Middle frontal gyrus (tissue), 1 donor: Measurements from ENCODE around the gene CACNA2D1.
"Not testable (repeated sequence)": the region's sequence is repeated elsewhere in the genome, so short reads cannot be mapped to it uniquely, and the experiment has no call there.

Source experiments
- DNase-seq: peaks from one replicate; pipeline ENCODE4 v3.0.0-alpha.2; 2015; ENCODE audit warnings: low spot score; ENCODE audit errors: extremely low spot score

CACNA2D1 gene

DNA sequence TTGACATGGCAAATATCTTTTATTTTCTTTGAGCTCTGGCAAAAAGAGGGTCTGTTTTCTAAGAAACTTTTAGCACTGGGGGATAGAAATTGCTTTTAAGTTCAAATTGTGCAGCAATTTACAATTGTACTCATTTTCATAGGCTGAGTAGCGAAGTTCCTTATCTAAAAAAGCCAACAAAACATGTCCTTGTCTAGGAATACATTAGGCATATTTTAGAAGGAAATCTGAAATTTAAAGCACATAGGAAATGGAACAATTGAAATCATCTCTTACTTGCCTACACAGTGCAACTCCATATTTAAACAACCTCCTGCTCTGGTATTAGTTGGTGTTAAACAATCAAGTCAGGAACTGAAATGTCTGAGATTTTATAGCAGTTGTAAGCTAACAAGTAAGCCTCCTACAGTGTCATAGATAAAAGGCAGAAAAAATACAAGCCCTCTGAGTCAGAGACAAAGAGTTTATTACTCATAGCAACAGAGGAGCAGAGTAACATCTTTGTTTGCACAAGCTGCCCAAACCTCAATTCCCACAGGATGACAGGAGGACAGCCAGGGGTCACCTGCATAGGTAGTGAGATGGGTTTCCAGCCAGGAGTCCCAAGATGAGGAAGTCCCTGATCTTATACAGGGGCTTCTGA, 393.6 kb downstream of the CACNA2D1 start:
- no peak for DNase-seq

DNA sequence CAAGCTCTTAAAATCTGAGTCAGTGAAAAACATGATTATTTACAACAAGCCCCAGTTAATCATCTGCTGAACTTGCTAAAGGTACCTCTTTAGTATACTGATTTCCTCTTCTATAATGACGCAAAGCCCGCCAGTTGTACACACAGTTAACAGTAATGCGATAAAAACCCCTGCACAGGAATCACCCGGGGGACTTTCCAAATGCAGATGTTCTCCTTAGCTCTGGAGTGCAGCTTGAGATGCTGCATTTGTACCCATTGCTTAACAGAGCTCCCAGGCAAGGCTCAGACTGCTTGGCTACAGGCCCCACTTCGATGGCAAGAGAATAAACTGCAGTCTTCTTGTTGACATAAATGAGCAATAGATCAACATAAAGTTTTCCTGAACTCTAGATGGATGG, 394.1 kb downstream of the CACNA2D1 start:
- no peak for DNase-seq

DNA sequence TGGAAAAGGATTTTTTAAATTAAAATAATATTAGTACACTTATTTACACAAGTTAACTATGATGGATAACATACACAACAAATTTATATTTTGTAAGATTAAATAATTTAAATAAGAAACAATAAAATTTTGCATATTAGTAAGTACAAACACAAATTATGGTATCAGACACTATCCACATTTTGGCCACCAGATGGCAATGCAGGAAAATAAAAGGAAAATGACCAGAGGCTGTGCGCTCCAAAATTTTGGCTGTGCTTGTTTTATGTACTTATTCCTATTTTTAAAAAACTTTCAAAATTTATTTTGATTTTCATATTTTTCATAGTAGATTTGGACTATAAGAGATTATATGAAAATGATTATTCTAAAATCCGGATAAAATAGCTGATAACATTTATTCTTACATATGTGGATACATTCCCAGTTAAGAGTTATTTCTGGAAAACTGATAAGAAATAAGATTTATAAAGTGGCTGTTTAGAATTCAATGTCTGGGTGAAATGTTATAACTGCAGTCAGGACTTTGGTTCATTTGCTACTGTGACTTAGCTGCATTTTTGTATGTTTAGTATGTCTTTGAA, 399.0 kb downstream of the CACNA2D1 start:
- peak; percentile 57 for DNase-seq

DNA sequence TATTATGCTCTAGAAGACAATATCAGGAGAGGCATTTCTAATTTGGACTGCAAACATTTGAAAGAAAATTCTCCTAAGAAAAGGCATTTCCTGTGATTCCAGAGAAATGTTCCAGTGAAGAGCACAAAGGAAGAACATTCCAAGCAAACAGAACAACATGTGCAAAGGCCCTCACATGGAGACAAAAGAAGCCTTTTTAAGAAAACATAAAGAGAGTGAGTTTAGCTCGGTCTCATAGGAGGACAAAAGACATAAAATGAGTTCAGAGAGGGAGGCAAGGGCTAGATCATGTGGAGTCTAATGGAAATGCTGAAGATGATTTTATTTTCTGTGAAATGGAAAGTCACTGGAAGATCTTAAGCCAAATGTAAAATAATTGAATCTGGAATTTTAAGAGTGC, 404.0 kb downstream of the CACNA2D1 start:
- DNase-seq: no peak

DNA sequence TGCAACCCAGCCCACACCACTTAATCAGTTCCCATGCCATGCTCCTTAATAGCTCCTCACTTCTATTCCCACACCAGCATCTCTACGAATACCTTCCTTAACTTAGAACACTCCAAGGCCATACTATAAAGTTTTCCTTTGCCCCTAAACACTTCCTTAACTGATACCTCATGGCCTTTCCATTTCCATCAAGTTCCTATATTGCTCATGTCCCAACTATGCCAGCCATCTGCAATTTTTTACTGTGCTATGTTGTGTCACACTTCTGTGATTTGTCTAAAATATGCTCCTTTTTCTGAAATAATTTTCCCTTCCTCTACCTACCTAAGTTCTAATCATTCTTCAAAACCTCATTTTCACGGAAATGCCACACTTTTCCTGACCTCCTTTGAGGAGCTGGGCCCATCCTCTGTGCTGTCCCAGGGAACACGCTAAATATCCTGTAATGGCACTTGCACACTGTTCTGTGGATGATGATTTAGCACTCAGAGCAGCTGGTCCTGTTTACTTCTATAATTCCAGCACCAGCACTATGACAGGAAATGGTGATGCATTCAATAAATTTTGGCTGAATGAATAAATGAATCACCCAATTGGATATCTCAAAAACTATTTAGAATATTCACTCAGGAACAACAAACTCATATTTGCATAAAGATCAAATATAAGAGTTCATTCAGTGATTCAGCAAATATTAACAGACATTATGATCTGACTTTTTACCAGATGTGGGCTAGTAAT, 407.3 kb downstream of the CACNA2D1 start:
- no peak for DNase-seq

DNA sequence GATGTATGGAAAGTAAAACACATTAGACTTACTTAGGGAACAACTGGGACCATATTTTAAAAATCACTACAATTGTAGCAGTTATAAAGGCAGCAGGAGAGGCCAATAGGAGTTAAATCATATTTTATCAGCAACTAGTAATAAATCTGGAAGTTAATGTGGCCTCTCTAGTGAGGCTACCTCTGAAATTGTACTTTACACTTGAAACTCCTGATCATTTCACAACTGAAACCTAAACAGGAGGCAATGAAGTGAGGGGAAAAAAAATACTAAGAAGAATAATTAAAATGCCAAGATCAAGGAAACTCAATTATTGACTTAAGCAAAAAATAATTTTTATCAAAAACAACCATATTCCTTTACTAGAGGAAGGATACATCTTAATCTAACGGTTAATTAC, 408.1 kb downstream of the CACNA2D1 start:
- no peak for DNase-seq

DNA sequence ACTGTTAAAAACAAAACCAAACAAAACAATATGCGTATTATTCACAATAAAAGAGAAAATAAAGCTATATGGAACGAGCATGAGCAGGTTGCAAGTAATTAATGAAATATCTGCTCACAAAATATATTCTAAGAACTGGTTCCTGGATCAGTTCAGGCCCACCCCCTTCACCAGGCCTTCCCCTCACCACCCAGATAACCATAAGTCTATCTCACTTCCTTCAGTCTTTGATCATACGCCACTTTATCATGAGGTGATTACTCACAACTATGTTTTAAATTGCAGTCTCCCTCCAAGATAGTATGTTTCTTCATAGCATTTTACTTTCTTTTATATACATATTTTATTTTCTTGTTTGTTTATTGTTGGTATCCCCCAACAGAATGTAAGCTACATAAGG, 410.7 kb downstream of the CACNA2D1 start:
- no peak for DNase-seq

DNA sequence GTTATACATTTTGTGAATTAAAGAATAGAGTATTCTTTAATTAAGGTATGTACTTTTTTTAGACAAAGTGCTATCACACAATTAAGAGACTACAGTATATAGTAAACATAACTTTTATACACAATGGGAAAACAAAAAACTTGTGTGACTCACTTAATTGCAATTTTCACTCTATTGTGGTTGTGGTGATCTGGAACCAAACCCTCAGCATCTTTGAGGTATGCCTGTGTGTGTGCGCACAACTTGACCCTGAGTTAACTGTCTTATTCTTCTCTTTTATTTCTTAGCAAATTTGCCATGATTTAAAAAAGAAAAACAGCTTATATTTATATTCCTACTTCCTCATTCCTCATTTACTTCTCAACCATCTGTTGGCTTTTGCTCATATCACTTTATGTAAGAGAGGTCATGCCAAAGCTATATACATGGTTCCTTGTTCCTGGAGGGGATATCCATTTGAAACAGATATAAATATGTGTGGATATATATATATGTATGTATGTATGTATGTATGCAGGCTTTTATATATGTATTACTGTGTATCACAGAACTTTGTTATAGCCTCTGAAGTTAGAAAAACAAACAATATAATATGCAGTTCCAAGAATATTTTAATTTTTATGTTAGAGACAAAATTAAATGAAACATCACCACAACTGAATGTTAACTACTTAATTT, 414.2 kb downstream of the CACNA2D1 start:
- DNase-seq: no peak

DNA sequence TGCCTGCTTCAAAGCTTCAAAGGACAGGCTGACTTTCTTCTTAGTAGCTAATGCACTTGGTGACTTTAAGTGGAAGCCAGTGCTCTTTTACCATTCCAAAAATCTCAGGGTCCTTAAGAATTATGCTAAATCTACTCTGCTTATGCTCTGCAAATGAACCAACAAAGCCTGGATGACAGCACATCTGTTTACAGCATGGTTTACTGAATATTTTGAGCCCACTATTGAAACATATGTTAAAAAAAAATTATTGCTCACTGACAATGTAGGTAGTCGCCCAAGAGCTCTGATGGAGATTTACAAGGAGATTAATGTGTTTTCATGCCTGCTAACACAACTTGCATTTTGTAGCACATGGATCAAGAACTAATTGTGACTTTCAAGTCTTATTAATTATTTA, 415.5 kb downstream of the CACNA2D1 start:
- DNase-seq: no peak

DNA sequence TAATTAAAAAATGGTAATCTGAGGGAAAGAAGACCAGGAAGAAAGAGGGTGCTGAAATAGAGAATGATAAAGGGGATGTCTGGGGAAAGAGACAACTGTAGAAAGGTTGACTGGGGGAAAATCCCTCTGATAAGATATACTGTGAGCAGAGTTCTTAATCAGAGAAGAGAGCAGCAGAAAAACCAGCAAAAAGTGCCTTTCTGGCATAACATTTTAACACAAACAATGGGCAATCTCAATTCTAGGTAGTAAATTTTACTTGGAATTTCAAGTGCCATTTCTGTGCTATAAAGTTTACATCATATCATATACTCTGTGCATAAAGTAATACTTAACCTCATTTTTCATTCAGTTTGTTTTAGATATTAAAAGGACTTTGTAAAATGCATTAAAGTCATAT, 421.9 kb downstream of the CACNA2D1 start:
- DNase-seq: no peak

DNA sequence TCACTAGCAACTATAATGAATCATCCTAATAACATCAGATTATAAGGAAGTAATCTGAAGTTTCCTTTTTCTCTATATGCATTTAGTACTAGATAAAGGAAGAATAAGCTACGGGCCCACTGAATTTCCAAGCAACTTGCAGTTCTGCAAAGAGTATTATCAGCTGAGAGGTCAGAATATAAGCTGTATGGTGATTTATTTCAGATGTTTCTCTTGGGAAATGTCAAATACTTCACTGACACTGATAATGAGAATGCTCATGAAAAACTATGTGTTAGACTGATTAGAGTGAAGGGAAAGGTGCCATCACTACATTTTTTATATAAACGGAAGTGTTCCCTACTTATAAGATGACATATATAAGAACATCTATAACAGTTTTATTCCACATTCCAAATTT, 422.5 kb downstream of the CACNA2D1 start:
- no peak for DNase-seq

DNA sequence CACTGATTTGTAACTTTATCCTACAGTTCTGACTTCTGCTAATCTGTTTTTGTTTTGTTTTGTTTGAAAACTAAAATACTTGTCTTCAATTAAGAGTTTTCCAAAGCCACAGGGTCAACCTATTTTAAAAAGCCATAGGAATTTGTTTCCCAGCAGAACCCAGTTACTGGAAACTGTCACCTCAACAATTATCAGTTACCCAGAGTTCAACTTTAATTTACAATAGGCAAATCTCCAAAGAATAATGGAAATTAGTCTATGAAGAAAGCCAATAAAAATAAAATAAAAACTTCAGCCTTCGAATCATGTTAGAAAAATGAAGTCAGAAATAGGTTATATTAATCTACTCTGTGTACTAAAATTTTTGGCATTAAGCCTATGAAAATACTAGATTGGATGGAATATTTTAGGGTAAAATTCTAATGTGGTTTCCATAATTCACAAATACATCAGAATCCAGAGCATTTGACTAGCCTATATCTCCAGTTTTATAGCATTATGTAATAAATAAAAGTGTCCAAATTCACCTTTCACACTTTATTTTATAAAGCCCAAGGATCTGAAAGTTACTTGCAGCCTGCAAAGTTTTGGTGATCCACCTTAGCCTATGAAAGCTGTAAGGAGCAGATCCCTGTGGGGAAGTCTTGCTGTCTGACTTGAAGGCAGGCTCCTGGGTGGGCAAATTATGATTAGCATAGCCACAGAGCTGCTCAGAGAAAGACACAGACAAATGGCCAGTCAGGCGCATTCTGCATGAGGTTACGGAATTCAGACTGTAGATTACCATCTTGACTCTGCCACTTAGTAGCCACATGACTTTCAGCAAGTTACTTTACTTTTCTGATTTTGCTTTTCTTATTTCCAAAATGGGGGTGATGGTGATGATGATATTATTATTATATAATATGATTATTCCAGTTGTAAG, 423.8 kb downstream of the CACNA2D1 start:
- DNase-seq: no peak

DNA sequence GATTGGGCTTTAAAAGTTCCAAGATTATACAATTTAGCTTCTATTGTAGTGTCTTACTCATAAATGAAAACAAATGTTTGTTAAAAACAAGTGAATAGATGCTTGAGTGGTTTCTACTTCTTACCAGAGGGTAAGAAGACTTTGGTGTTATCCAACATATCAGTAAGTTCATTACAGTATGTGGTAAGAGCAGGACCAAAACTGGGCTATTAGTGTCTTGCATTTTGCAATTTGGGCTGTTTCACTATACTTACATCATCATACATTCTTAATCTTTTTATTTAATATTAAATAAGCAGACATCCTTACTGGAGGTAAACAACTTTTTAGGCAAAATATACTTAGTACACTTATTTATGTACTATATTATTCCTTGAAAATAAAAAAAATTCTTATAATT, 425.4 kb downstream of the CACNA2D1 start:
- DNase-seq: no peak

DNA sequence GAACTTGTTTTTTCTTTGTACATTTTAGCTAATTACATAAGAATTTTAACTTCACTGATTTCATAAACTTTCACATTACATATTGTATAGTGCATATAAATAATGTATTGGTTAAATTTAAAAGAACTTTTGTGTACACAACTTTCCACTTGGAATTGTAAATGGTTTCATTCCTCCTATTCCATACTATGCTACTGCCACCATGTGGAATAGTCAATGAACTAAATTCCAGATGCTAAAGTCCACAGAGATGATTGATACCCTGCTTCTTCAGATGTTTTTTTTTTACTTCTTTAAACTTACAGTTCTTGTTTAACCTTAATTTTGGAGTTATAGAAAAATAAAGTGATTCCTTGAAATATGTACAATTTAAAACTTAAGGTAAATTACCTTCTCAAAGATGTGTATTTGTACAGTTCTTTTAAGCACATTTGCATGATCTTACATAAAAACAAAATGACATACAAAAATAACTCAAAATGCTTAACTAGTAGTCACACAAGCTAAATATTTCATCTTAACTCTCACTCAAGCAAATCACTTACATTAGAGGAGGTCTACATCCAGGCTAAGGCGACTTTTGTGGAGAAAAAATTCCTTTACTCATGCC, 426.1 kb downstream of the CACNA2D1 start:
- no peak for DNase-seq

DNA sequence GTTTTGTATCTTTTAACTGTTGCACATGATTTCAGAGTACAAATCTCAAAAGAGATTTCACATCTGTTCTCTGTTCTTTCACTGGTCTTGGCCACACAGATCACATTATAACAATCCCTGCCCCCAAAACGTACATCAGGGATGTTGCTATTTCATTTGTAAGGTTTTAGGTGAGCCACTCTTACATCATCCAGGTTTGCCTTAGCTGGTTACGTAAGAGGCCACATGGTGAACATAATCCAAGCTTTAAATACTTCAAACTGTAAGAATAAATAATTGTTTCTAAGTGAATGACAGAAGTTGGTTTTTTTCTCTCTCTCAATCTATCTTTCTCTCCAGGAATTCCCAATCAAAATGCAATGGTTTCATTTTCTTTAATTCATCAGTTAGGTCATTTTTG, 427.8 kb downstream of the CACNA2D1 start:
- DNase-seq: no peak

DNA sequence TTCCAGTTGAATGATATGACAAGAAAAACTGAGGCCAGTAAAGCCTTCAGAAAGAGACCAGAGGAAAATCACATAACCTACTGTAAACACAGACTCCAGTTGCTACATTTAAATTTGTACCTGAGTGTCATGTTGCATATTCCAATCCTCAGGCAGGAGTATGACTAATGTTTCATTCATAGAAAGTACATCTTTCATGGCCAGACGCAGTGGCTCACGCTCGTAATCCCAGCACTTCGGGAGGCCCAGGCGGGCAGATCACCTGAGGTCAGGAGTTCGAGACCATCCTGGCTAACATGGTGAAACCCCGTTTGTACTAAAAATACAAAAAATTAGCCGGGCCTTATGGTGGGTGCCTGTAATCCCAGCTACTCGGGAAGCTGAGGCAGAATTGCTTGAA, 429.0 kb downstream of the CACNA2D1 start:
- DNase-seq: not testable (repeated sequence)

DNA sequence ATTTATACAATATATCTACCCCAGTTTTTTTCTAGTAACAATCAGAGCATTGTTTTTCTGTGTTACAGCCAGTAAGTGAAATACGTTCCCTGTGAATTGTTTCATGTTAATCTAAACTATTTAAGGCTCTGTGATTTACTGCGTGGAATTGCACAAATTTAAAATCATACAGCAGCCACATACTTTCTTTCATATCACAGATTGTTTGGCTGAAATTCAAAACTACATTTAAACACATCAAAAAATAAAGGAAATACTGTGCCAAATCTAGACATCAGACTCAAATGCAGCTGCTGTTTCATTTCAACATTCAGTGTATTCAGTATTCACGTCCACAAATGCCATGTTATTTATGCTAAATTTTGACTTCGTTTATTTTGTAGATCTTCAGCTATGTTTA, 431.1 kb downstream of the CACNA2D1 start:
- no peak for DNase-seq

DNA sequence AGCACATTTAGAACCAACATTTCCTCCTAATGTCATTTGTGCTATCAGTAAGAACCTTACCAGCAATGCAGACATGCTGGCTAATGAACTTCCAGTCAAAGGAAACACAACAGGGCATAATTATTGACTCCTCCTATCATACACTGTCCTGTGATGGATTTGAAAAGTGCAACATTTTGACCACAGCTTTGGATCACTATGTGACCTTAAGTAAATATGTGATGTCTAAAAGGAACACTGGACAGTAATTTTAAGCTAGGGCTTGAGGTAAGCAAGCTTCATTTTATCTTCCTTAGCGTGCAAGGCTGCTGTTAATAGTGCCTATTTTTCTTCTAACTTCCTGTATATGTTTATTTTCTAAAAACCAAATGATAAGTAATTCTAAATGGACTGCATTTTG, 433.2 kb downstream of the CACNA2D1 start:
- no peak for DNase-seq

DNA sequence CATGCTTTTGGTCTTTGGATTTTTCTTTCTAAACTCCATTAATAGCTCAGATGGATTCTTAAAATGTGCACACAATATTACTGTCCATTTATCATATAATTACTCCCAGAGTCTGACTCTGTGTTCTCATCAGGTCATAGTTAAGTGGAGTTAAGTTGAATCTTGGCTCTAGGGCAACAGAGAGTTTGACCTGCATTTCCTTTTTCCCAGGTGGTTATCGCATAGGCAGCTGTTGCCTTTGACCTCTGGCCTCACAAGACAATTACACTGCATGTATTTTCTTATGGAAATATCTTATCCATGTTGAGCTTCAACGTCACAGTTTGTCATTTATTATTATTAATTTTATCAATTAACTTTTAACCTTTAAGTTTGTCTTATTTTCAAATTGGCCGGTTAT, 436.3 kb downstream of the CACNA2D1 start:
- DNase-seq: no peak

DNA sequence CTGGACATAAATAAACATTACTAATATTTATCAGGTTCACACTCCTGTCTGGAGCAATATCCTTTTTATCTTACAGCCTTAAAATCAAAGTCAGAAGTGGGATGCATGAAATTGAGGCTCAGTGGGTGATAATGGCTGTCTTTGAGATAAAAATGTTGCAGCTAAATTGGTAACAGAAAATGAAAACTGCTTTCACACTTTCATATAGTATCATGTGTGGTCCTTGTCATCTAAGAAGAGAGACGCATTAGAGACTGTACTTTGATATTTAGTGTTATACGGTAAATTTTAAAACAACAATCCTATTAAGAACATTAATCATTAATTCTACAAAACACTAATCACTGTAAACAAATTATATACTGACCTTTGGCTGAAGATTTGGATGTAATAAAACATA, 438.5 kb downstream of the CACNA2D1 start:
- no peak for DNase-seq

DNA sequence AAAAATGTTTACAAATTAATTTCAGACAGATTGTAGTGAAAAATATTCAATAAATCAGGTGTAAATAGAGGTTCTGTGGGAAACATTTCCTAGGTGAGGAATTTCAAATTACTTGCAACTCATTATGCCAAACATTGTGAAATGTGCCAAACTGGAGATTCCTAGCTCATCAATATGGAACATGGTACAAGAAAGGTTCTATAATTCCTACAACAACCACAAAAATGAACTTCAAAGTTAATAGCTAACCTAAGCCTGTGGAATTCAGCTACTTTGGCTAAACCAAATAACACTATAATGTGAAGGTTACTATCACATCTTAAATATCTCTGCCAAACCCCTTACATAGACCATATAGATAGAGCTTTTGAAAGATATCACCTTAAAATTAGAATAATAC, 450.4 kb downstream of the CACNA2D1 start:
- DNase-seq: no peak
